Spleen (tissue), 7 donors: ENCODE measurements around the gene GPR18.

Source experiments
- POLR2AphosphoS5 ChIP-seq, 3 donors: sonication (generic); formaldehyde crosslinking; IDR thresholded peaks; one replicate each; pipeline ENCODE4 v1.5.1; 2017; ENCODE audit warnings: antibody characterized with exemption in 3 of 3
- TF ChIP-seq, protein P1 (sequence below), 11 experiments: fragments of 200-600 bp in 7 of 11; fragments of 450-650 bp in 4 of 11; sonication (generic) in 4 of 11; IDR thresholded peaks in 8 of 11; conservative IDR thresholded peaks in 3 of 11; 1 replicate in 7 of 11; 2 replicates in 4 of 11; pipeline versions ENCODE4 v1.4.0 to v1.8.0; 2016 to 2021; ENCODE audit warnings: antibody characterized with exemption in 11 of 11, inconsistent platforms in 4 of 11, mild to moderate bottlenecking in 1 of 11
- donor health status: DM: no; HTN: no; CAD: no; lungs with moderate emphysema.
- donor health status: DM: no; HTN: no; CAD: no.
- donor health status: DM: no; HTN: no; CAD: no.

DNA sequence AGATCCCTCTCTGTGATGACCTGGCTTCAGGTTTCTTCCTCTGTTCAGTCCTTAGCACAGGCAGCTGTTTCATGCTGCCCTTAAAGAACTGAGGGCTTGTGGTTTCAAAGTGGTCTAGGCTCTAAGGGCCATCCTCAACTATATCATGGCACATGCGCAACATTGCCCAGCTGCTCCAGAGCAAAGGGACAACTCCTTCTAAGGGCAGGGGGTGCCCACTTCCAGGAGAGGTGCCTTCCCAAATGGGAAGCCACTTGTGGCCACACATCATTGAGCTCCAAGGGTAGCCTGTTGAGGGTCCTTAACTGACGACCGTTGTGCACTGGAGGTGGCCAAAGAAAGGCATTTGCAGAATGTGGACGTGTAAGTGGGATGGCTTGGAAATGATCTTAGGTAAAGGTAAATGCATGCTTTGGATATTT, 41.8 kb upstream of the GPR18 start:
- peak in 1 of 3 donors; percentile 48 for TF ChIP-seq POLR2AphosphoS5 (IDR thresholded peaks at IDR 0.05)
- TF ChIP-seq, protein P1, sequence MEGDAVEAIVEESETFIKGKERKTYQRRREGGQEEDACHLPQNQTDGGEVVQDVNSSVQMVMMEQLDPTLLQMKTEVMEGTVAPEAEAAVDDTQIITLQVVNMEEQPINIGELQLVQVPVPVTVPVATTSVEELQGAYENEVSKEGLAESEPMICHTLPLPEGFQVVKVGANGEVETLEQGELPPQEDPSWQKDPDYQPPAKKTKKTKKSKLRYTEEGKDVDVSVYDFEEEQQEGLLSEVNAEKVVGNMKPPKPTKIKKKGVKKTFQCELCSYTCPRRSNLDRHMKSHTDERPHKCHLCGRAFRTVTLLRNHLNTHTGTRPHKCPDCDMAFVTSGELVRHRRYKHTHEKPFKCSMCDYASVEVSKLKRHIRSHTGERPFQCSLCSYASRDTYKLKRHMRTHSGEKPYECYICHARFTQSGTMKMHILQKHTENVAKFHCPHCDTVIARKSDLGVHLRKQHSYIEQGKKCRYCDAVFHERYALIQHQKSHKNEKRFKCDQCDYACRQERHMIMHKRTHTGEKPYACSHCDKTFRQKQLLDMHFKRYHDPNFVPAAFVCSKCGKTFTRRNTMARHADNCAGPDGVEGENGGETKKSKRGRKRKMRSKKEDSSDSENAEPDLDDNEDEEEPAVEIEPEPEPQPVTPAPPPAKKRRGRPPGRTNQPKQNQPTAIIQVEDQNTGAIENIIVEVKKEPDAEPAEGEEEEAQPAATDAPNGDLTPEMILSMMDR (IDR thresholded peaks at IDR 0.05 in 8 of 11, conservative IDR thresholded peaks at IDR 0.05 in 3 of 11) = no peak
